SK-N-SH treated with all-trans-retinoic acid at 6 μM for 48 hours (cell line): ENCODE data around the gene MAP7.

Source experiments
- ARNTL ChIP-seq: fragments of 450-650 bp; formaldehyde crosslinking; IDR thresholded peaks from 2 replicates; pipeline ENCODE4 v1.5.0; 2020; ENCODE audit warnings: low read depth, mild to moderate bottlenecking, moderate library complexity, borderline replicate concordance
- TOX ChIP-seq: fragments of 250-450 bp; sonication (Bioruptor Pico); IDR thresholded peaks from 2 replicates; pipeline ENCODE4 v1.8.0; 2021; ENCODE audit warnings: mild to moderate bottlenecking, moderate library complexity, borderline replicate concordance

DNA sequence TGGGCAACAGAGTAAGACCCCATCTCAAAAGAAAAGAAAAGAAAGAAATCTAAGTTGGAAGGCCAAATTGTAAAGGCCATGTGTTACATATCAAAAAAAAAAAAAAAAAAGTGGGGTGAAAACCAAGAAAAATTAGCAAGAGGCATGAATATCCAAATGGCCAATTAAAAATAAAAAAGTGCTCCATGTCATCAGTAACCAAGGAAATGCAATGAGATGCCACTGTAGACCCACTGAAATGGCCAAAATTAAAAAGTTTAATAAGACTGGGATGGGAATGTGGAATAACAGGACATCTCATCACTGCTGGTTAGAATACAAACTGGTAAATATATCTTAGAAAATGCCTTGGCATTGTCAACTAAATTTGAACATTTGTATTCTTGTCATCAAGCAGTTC, 230.5 kb downstream of the MAP7 start:
- TF ChIP-seq ARNTL (CRISPR knock-in tag) (no peak), TOX (CRISPR knock-in tag) (no peak)
